ENCODE data around the gene C11orf68.

GRCh38 chr11:65895482-65895981, 23.3 kb downstream of the C11orf68 start:
- TF ChIP-seq MTA2 (IDR thresholded peaks at IDR 0.05; ENCODE audit: low read depth): no peak
- no peak for TF ChIP-seq CTCF (IDR thresholded peaks at IDR 0.05 in 2 of 3, conservative IDR thresholded peaks at IDR 0.05 in 1 of 3; ENCODE audit: insufficient read depth in 2 of 3, low read depth in 1 of 3, low read length in 3 of 3)
- TF ChIP-seq NFE2L1 (tag; IDR thresholded peaks at IDR 0.05; ENCODE audit: borderline replicate concordance, low read depth): no peak
- TF ChIP-seq BCLAF1 (IDR thresholded peaks at IDR 0.05; ENCODE audit: borderline replicate concordance in 1 of 2, control insufficient read depth in 1 of 2, low read depth in 2 of 2, low read length in 1 of 2): no peak
- no peak for TF ChIP-seq AFF4 (CRISPR knock-in tag; IDR thresholded peaks at IDR 0.05)
- TF ChIP-seq NCOA2 (IDR thresholded peaks at IDR 0.05; ENCODE audit: partially characterized antibody in 2 of 2): no peak
